MG63 (cell line): Measurements from ENCODE around the gene CHD5. TPM values are rescaled to one million over a fixed set of nuclear protein-coding genes. Genes with fewer than 3 reads are reported as not detected.
"Not testable (repeated sequence)": the region's sequence is repeated elsewhere in the genome, so short reads cannot be mapped to it uniquely, and the experiment has no call there.

Experiments
- DNase-seq: peaks from one replicate; pipeline ENCODE4 v3.0.0-alpha.2; 2020
- H3K27me3 ChIP-seq: fragments of 250-450 bp; sonication (Bioruptor Pico); 2 replicates; pipeline ENCODE4 v1.5.1; 2020; ENCODE audit warnings: mild to moderate bottlenecking, moderate library complexity
- H3K36me3 ChIP-seq: fragments of 250-450 bp; sonication (Bioruptor Pico); 2 replicates; pipeline ENCODE4 v1.5.1; 2020; ENCODE audit warnings: mild to moderate bottlenecking, moderate library complexity
- H3K4me3 ChIP-seq: fragments of 250-450 bp; sonication (Bioruptor Pico); 2 replicates; pipeline ENCODE4 v1.5.1; 2020; ENCODE audit warnings: mild to moderate bottlenecking, moderate library complexity
- H3K9me3 ChIP-seq: fragments of 250-450 bp; sonication (Bioruptor Pico); 2 replicates; pipeline ENCODE4 v1.5.1; 2020; ENCODE audit warnings: mild to moderate bottlenecking, moderate library complexity
- total RNA-seq: library from RNA; depleted of rRNA; stranded (reverse); fragments of >200 nt; shearing (Covaris generic); gene quantifications from 2 replicates; pipeline ENCODE4 v1.2.3, GENCODE V29; 2014; ENCODE audit warnings: low replicate concordance; rRNA removed

CHD5 gene
- 0.07 and 0.23 TPM in 2 replicates for total RNA-seq

GRCh38 chr1:6180268-6180706 is at the start of gene CHD5:
Gene CHD5, minus strand, starts transcription at chr1:6180321. Its CDS starts 298 bp downstream, at chr1:6180023.
- no peak within 1 kb of the TSS for H3K4me3 ChIP-seq
- peak; percentile 55 for DNase-seq
- peaks cover 13% of the 10 kb centered on the region for H3K36me3 ChIP-seq
- H3K27me3 ChIP-seq = 0 out of 2 replicates have a peak, but pooled peaks cover 2% of the 10 kb centered on the region
- no peaks in the 10 kb centered on the region for H3K9me3 ChIP-seq

GRCh38 chr1:6225651-6226050 is 45.5 kb upstream of the CHD5 start:
- Histone ChIP-seq H3K36me3 (peaks cover 39% of the 10 kb centered on the region), H3K9me3 (no peaks in the 10 kb centered on the region), H3K27me3 (no peaks in the 10 kb centered on the region), H3K4me3 (no peak overlapping the region)
- DNase-seq = no peak

- Histone ChIP-seq H3K36me3 (peaks cover 39% of the 10 kb centered on the region), H3K27me3 (no peaks in the 10 kb centered on the region), H3K4me3 (no peak overlapping the region), H3K9me3 (no peaks in the 10 kb centered on the region)
- DNase-seq = no peak
Measured at GRCh38 chr1:6224718-6225117, 44.6 kb upstream of the CHD5 start.

GRCh38 chr1:6223617-6224016 is 43.5 kb upstream of the CHD5 start:
- no peaks in the 10 kb centered on the region for H3K9me3 ChIP-seq
- DNase-seq = no peak
- no peak overlapping the region for H3K4me3 ChIP-seq
- peaks cover 38% of the 10 kb centered on the region for H3K36me3 ChIP-seq
- H3K27me3 ChIP-seq = no peaks in the 10 kb centered on the region

GRCh38 chr1:6222636-6223035 is 42.5 kb upstream of the CHD5 start:
- Histone ChIP-seq H3K9me3 (no peaks in the 10 kb centered on the region), H3K36me3 (peaks cover 45% of the 10 kb centered on the region), H3K27me3 (no peaks in the 10 kb centered on the region), H3K4me3 (no peak overlapping the region)
- peak; percentile 60 for DNase-seq

GRCh38 chr1:6221210-6221784 is 41.2 kb upstream of the CHD5 start:
- H3K9me3 ChIP-seq = no peaks in the 10 kb centered on the region
- H3K27me3 ChIP-seq = no peaks in the 10 kb centered on the region
- H3K36me3 ChIP-seq = peaks cover 37% of the 10 kb centered on the region
- no peak for DNase-seq
- H3K4me3 ChIP-seq = no peak overlapping the region

GRCh38 chr1:6220236-6220635 is 40.1 kb upstream of the CHD5 start:
- Histone ChIP-seq H3K27me3 (no peaks in the 10 kb centered on the region), H3K36me3 (peaks cover 32% of the 10 kb centered on the region), H3K4me3 (no peak overlapping the region), H3K9me3 (no peaks in the 10 kb centered on the region)
- no peak for DNase-seq

GRCh38 chr1:6219641-6220040 is 39.5 kb upstream of the CHD5 start:
- not testable (repeated sequence) for H3K27me3 ChIP-seq, H3K4me3 ChIP-seq, DNase-seq, H3K9me3 ChIP-seq
- H3K36me3 ChIP-seq = peaks cover 28% of the 10 kb centered on the region

GRCh38 chr1:6218375-6219164 is 38.4 kb upstream of the CHD5 start:
- Histone ChIP-seq H3K27me3 (no peaks in the 10 kb centered on the region), H3K4me3 (no peak overlapping the region), H3K9me3 (no peaks in the 10 kb centered on the region), H3K36me3 (peaks cover 20% of the 10 kb centered on the region)
- DNase-seq = no peak

- H3K4me3 ChIP-seq = no peak overlapping the region
- no peaks in the 10 kb centered on the region for H3K9me3 ChIP-seq
- DNase-seq = no peak
Measured at GRCh38 chr1:6212193-6212959, 32.3 kb upstream of the CHD5 start.

GRCh38 chr1:6211731-6212130 is 31.6 kb upstream of the CHD5 start:
- H3K36me3 ChIP-seq = peaks cover 32% of the 10 kb centered on the region
- no peaks in the 10 kb centered on the region for H3K27me3 ChIP-seq
- no peak for DNase-seq
- no peaks in the 10 kb centered on the region for H3K9me3 ChIP-seq
- no peak overlapping the region for H3K4me3 ChIP-seq

More at GRCh38 chr1:6212193-6212959, 32.3 kb upstream of the CHD5 start:
- H3K27me3 ChIP-seq = no peaks in the 10 kb centered on the region
- H3K36me3 ChIP-seq = peaks cover 35% of the 10 kb centered on the region

- H3K36me3 ChIP-seq = peaks cover 32% of the 10 kb centered on the region
- DNase-seq = no peak
- H3K9me3 ChIP-seq = no peaks in the 10 kb centered on the region
- no peak overlapping the region; the same call in 1 of the 2 replicates for H3K4me3 ChIP-seq
- H3K27me3 ChIP-seq = no peaks in the 10 kb centered on the region
Measured at GRCh38 chr1:6210591-6211355, 30.7 kb upstream of the CHD5 start.

- DNase-seq = peak; percentile 37
- H3K36me3 ChIP-seq = peaks cover 30% of the 10 kb centered on the region
- H3K9me3 ChIP-seq = no peaks in the 10 kb centered on the region
- H3K27me3 ChIP-seq = no peaks in the 10 kb centered on the region
- H3K4me3 ChIP-seq = peak overlapping the region; percentile 76
Measured at GRCh38 chr1:6209661-6210580, 29.8 kb upstream of the CHD5 start.

GRCh38 chr1:6208723-6209660 is 28.9 kb upstream of the CHD5 start:
- H3K4me3 ChIP-seq = peak overlapping the region; percentile 76
- peak; percentile 80 for DNase-seq

GRCh38 chr1:6207921-6208320 is 27.8 kb upstream of the CHD5 start:
- no peaks in the 10 kb centered on the region for H3K9me3 ChIP-seq
- H3K4me3 ChIP-seq = peak overlapping the region; percentile 76
- no peaks in the 10 kb centered on the region for H3K27me3 ChIP-seq
- H3K36me3 ChIP-seq = peaks cover 29% of the 10 kb centered on the region
- DNase-seq = no peak

More at GRCh38 chr1:6208723-6209660, 28.9 kb upstream of the CHD5 start:
- Histone ChIP-seq H3K36me3 (peaks cover 31% of the 10 kb centered on the region), H3K9me3 (no peaks in the 10 kb centered on the region), H3K27me3 (no peaks in the 10 kb centered on the region)
